Measurements from ENCODE around the gene COG3. TPM values are rescaled to one million over a fixed set of nuclear protein-coding genes. Genes with fewer than 3 reads are reported as not detected.

COG3 gene
- total and polyA plus RNA-seq, 2 donors (not counting 3 experiments of a cell fraction or from before 2014, with no cell fraction given): 18.9 to 27.0 TPM

GRCh38 chr13:45487604-45488003, 22.9 kb downstream of the COG3 start:
- Histone ChIP-seq H3K9me3 (replicated peaks; ENCODE audit: control insufficient read depth, insufficient read depth, low read length) (no peaks in the 10 kb centered on the region), H4K20me1 (replicated peaks; ENCODE audit: control insufficient read depth, extremely low read depth, insufficient read depth, low read length) (no peaks in the 10 kb centered on the region), H3K4me1 (ENCODE audit: control insufficient read depth, extremely low read depth, insufficient read depth, low read length) (peaks cover 7% of the 10 kb centered on the region), H3K9ac (replicated peaks; ENCODE audit: extremely low read depth, insufficient read depth, low read length) (no peak overlapping the region), H3K4me2 (ENCODE audit: insufficient read depth, low read length) (no peak overlapping the region), H3K36me3 (ENCODE audit: control insufficient read depth in 2 of 2, extremely low read depth in 1 of 2, insufficient read depth in 2 of 2, low read length in 2 of 2) (peaks cover 2 to 18% of the 10 kb centered on the region in 2 experiments), H3K27ac (ENCODE audit: insufficient read depth, low read depth, low read length) (no peak overlapping the region), H3K27me3 (ENCODE audit: control insufficient read depth in 2 of 2, insufficient read depth in 2 of 2, low read length in 2 of 2) (no peaks in the 10 kb centered on the region), H3K9me1 (replicated peaks; ENCODE audit: control insufficient read depth, extremely low read depth, insufficient read depth, low read length) (no peaks in the 10 kb centered on the region), H3K79me2 (ENCODE audit: control insufficient read depth, insufficient read depth, low read length) (no peaks in the 10 kb centered on the region), H2AFZ (ENCODE audit: low read depth, low read length) (no peak overlapping the region), H3K4me3 (replicated peaks in 1 of 3; ENCODE audit: insufficient read depth in 1 of 3, low read depth in 1 of 3, low read length in 3 of 3) (no peak overlapping the region)
- dilution Hi-C loops (cut with MboI; ENCODE audit: extremely low pct_ligation_motif_present, low sequenced_read_pairs): no loop called here
- BruUV-seq (replicated peaks): no TSS peak
- ChIA-PET POLR2A (no interaction called here), CTCF (interaction anchor here (2.4 kb wide), 1 partner anchor 116 kb away, joined by 6 read pairs; no protein-coding TSS in a partner anchor)
- intact Hi-C loops (cut with micrococcal nuclease): no loop called here
- TF ChIP-seq JUN (IDR thresholded peaks at IDR 0.05; ENCODE audit: borderline replicate concordance, insufficient read depth, insufficient read length, low read depth): no peak
- no peak for TF ChIP-seq MYC (IDR thresholded peaks at IDR 0.05; ENCODE audit: low read depth, low read length)
- TF ChIP-seq MAX (IDR thresholded peaks at IDR 0.05; ENCODE audit: insufficient read depth, insufficient read length): no peak
- TF ChIP-seq GATA2 (IDR thresholded peaks at IDR 0.05; ENCODE audit: insufficient read depth, insufficient read length, low read depth, low read length): no peak
- no peak for TF ChIP-seq POLR2AphosphoS5 (IDR thresholded peaks at IDR 0.05; ENCODE audit: insufficient read depth, low read depth, low read length)
- TF ChIP-seq EZH2 (IDR thresholded peaks at IDR 0.05; ENCODE audit: borderline replicate concordance, low read depth, low read length, severe bottlenecking): no peak
- TF ChIP-seq POLR2A (IDR thresholded peaks at IDR 0.05; ENCODE audit: low read depth, low read length): no peak
- no peak for TF ChIP-seq FOS (IDR thresholded peaks at IDR 0.05; ENCODE audit: borderline replicate concordance, insufficient read depth, low read length)
- TF ChIP-seq CTCF (IDR thresholded peaks at IDR 0.05; ENCODE audit: extremely low read depth in 1 of 2, insufficient read depth in 1 of 2, low read depth in 1 of 2, low read length in 2 of 2): no peak
- no peak for FAIRE-seq
- DNase-seq (ENCODE audit: low read depth, low spot score): no peak
